ENCODE data around the gene ADGRG7. TPM values are rescaled to one million over a fixed set of nuclear protein-coding genes. Genes with fewer than 3 reads are reported as not detected.

ADGRG7 gene
- polyA plus RNA-seq, 3 donors, result 0.10 to 0.19 TPM; not detected in 1

DNA sequence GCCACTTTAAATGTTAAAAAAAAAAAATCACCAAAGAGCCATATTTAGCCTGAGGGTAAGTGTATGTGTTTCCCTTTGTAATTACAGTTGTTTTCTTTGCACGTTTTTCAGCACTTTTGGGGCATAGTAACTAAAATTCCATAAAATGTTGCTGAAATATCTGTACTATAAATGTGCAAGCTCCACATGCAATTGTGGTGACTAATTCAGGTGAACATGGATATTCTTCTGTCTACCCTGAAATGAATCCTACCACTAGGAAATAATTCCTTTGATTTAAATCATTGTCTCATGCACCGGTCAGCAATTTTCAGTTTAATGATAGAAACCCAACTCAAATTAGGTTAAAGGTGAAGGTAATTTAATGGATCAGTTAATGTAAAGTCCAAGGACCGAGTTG is 86.8 kb downstream of the ADGRG7 start:
- DNase-seq (ENCODE audit: low read depth in 3 of 3, low spot score in 2 of 3), result no peak

DNA sequence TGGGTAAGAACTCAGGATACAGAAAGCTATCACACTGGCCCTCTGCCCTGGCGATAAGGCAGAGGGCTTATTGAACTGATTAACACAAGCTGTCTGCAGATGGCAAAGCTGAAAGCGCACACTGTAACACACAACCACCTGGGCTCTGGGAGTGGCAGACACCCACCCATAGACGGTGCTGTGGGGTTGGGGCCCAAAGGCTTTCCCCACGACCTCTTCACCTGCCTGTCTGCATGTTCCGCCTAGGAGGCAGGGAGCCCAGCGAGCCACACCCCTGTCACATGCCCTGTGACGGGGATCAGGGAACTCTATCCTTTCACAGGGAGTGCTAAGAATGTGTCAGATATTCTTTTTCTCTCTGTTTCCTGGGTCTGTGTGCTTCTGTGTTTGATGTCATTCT is 87.8 kb downstream of the ADGRG7 start:
- no peak for DNase-seq (ENCODE audit: low read depth in 3 of 3, low spot score in 2 of 3)

DNA sequence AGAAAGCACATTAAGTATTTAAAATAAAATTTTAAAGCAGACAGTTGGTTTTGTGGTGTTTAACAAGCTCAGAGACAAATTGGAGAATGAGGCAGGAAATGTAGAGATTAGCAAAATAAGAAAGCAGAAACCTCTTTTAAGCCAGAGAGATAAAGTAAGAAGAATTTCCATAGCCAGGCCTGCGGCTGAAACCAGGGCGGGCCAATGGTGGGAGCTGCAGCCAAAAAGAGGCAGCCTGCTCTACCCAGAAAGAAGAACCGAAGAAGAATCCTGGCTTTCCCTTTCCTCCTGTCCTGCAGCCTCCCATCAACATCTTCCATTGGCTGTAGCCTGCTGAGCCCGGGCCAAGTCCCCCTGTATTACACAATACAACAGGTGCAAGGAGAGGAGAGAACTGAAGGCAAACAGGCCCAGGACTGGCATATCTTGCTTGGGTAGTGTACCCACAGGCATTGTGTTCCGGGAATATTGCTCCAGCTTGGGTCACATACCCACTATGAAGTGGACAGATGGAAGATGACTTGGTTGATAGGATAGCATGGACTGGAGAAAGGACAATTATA is 88.4 kb downstream of the ADGRG7 start:
- no peak for DNase-seq (ENCODE audit: low read depth in 3 of 3, low spot score in 2 of 3)

DNA sequence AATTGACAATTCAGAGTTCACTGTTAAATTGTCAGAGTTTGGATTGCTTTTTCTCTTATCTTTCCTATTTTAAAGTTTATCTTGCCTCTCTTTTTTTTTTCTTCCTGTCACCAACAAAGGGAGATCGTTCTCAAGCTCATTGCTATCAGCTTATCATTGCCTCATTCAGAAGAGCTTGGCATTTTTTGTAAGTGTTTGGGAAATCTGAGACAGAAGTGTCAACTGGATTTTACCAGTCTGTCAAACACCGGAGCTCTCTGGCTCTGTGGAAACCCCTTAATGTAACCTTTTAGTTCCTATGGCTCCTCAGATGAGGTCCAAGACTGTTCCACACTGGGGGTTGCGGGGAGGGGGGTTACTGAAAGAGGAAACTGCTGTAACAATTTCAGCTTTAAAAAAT is 89.3 kb downstream of the ADGRG7 start:
- no peak for DNase-seq (ENCODE audit: low read depth in 3 of 3, low spot score in 2 of 3)

DNA sequence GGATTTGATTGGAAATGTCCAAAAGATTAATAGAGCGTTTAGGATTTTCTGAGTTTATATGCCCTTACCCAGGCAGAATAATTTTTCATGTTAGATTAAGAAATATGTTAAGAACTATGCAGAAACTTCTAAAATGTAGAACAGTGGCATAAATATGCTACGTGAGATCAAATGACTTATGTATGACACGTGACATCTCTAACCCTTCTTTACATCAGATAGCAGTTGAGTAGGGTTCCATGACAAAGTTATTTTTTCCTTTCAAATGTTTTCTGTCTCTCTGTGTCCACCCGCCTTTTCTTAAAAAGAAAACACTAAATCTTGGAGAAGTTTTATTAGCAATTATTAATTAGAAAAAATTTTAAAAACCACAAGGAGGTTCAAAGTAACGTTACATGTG is 91.3 kb downstream of the ADGRG7 start:
- no peak for DNase-seq (ENCODE audit: low read depth in 3 of 3, low spot score in 2 of 3)

DNA sequence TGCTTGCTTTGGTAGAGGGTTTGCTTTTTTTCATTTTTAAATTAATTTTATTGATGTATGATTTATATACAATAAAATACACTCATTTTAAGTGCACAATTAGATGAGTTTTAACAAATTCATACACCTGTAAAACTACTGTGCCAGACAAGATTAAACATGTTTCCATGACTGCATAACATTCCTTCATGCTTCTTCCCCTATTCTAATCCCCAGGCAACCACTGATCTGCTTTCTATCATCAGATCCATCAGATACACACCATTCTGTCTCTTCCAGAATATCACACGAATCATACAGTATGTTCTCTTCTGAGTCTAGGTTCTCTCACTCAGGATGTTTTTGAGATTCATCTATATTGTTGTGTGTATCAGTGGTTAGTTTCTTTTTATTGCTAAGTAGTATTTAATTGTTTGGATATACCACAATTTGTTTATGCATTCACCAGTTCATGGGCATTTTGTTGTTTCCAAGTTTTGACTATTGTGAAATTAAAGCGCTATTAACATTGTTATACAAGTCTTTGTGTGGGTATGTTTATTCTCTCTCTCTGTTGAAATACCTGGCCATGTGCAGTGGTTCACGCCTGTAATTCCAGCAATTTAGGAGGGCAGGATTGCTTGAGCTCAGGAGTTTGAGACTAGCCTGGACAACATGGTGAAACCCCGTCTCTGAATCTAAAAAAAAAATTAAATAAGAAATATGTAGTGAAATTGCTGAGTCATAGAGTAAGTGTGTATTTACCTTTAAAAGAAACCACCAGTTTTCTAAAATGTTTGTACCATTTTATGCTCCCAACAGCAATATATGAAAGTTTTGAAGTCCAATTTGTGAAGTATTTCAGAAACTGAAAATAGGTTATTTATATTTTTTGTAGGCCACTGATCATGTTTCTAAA is 92.9 kb downstream of the ADGRG7 start:
- no peak for DNase-seq (ENCODE audit: low read depth in 3 of 3, low spot score in 2 of 3)

DNA sequence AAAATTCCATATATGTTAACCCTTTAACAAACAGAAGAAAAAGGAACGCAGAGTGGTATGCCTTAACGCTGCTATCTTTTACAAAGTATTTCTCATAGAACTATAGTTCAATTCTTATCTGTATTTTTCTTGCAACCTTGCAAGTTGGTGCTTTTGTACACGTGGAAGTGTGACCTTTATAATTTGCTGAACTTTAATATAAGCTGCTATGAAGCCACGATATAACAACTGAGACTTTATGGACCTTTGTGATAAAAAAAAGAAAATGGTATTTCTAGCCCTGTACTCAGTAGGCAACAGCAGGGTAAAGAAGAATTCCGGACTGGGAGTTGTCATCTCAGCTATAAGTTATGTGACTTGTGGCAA is 93.6 kb downstream of the ADGRG7 start:
- DNase-seq (ENCODE audit: low read depth in 3 of 3, low spot score in 2 of 3), result no peak

DNA sequence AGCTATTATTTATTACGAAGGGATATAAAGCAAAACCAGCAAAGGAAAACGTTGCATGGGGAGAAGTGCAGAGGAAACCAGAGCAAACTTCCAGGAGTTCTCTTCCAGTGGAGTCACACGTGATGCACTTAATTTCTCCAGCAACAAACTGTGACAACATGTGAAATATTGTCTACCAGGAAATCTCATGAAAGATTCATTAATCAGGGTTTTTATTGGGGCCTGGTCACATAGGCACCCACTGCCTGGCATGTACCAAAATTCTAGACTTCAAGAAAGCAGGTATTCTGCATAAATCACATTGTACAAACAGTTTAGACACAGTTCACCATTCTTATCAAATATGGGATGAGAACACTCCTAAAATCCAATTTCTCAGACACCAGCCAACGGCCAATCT is 94.5 kb downstream of the ADGRG7 start:
- no peak for DNase-seq (ENCODE audit: low read depth in 3 of 3, low spot score in 2 of 3)

DNA sequence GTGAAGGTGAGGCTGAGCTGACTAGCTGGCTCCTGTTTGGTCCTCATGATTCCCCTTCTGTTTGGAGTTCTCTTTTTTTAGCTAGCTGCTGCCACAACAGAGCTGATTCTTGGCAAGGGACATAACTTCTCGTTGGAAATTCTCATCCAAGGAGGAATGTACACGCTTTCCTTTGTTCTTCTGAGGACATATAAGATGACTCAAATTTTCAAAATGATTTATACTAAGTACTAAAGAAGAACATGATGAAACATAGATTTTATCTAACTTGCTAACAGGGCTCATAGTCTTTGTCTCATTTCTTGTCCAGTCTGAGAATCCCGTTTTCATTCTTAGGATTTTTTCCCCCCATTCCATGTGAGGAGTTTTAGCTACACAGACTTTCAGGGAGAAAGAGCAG is 97.0 kb downstream of the ADGRG7 start:
- no peak for DNase-seq (ENCODE audit: low read depth in 3 of 3, low spot score in 2 of 3)

DNA sequence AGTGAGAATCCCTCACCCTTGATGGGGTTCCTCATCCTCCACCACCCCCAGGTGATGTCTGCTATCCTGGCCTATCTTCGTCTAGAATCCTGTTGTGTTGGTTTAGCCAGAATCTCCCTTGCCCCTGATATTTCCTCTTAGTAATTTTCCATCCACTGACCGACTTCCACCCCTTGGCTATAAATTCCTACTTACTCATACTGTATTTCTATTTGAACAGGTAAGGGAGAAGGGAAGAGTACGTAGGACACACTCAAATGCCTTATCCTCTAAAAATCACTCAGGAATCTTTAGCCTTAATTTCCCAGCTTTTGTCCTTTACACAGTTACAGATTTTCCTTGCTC is 99.2 kb downstream of the ADGRG7 start:
- no peak for DNase-seq (ENCODE audit: low read depth in 3 of 3, low spot score in 2 of 3)

DNA sequence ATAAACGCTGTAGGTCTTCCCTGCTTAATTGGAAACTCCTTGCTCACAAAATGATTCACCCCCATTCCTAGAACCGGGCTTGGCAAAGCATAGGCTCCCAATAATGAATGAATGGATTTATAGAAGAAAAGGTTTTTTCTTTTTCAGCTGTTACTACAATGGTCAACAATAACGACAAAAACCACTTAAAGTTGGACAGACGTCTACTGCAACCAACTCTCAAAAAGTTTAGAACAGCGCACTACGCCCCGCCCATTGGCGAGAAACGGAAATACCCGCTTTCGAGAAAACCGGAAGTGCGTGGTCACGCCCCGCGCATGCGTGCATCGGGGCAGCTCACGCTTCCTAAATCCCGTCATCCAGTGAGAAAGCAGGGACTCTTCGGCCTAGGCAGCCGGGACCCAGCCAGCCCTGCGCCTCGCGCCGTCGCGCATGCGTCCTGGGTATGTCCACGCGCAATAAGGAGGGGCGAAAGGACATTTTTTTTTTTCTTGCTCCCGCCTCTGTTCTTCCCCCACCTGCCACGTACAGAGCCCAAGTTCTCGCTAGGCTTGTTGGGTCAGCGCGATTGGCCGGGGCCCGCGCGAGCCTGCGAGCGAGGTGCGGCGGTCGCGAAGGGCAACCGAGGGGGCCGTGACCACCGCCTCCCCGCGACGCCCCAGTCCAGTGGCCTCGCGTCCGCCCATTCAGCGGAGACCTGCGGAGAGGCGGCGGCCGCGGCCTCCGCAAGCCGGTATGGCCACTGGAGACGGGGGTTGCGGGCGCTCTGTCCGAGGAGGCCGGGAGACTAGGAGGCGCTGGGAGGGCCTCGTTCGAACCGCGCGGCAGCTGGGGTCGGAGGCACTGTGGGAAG is 99.8 kb downstream of the ADGRG7 start, which contains the start of gene TFG:
TSS of gene TFG (plus strand) at position 506 of the 853 bp plus-strand sequence. CDS start 4,192 bp downstream, outside the sequence.
- peak; percentile 96 to 99 (median 98) for DNase-seq (ENCODE audit: low read depth in 3 of 3, low spot score in 2 of 3)

DNA sequence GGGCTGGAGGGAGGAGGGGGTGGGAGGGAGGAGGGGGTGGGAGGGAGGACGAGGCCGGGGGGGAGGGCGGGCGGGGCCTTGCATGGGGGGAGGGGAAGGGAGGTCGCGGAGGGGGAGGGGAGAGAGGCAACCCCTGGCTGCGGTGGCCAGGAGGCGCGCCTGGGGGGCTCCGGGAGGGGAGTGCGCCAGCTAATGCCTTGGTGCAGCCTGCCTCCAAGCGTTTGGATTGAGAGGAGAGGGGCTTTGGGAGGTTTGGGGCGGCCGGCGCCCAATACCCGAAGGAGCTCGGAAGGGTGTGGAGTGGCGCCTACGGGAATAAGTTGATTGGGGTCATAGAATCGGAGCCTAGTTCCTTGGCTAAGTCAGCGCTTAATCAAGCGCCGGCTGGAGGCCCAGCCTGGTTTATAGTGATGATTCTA is 100.5 kb downstream of the ADGRG7 start:
- DNase-seq (ENCODE audit: low read depth in 3 of 3, low spot score in 2 of 3), result peak; percentile 31 to 50 (median 32)

DNA sequence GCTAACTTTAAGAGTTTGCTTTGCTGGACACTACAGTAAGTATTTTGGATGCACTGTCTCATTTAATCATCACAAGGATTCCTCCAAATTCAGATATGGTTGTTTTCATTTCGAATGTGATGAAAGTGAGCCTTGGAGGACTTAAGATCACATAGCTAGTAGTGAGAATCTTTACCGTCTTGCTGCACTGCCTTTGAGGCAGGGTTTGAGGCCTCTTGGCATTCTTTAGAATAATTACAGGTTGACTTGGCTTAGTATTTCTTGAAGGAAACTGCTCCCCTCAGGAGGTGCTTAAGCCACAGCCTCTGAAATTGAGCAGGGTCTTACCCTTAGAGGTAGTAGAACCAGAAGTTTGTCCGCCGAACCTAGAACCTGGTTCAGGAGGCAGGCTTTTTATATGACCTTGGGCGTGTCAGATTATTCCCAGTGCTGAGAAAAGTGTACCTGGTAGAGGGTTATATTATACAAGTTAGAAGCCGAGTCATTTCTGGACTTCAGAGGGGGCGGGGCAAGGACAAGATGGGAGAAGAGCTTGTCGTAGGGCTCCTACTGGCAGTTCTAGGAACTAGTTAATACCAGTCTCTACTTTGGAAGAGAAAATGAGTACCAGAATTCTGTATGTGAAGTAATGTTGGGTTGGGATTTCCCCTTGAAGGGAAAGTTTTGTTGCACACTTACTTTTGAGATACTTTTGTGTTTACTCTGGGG is 101.0 kb downstream of the ADGRG7 start:
- peak in 2 of 3 donors; percentile 3 to 9 for DNase-seq (ENCODE audit: low read depth in 3 of 3, low spot score in 2 of 3)

DNA sequence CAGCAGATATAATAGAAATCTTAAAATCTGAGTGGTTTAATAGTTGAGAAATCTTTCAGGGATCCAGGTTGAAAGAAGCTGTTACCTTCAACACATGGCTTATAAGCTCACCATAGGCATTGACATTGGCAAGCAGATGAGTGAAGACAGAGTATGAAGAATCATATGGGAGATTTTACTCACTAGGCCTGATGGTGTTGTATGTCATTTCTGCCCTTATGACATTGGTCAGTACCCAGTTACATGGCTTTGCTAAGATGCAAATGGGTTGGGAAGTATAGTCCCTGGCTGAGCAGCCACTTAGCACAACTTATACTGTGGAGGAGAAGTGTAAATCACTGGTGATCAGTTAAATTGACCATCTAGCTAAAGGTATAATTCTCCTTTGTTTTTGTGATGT is 105.8 kb downstream of the ADGRG7 start:
- DNase-seq (ENCODE audit: low read depth in 3 of 3, low spot score in 2 of 3), result no peak

DNA sequence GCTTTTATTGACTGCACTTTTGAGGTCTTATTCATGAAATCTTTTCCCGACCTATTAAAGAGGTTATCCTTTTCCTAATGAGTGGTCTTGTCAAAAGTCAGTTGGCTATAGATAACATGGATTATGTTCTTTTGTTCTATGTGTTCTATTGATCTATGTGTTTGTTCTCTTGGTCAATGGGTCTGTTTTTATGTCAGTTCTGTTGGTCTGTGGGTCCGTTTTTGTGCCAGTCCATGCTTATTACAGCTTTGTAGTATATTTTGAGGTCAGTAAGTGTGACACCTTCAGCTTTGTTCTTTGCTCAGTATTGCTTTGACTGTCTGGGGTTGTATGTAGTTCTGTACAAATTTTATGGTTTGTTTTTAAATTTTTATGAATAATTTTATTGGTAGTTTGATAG is 107.7 kb downstream of the ADGRG7 start:
- no peak for DNase-seq (ENCODE audit: low read depth in 3 of 3, low spot score in 2 of 3)

DNA sequence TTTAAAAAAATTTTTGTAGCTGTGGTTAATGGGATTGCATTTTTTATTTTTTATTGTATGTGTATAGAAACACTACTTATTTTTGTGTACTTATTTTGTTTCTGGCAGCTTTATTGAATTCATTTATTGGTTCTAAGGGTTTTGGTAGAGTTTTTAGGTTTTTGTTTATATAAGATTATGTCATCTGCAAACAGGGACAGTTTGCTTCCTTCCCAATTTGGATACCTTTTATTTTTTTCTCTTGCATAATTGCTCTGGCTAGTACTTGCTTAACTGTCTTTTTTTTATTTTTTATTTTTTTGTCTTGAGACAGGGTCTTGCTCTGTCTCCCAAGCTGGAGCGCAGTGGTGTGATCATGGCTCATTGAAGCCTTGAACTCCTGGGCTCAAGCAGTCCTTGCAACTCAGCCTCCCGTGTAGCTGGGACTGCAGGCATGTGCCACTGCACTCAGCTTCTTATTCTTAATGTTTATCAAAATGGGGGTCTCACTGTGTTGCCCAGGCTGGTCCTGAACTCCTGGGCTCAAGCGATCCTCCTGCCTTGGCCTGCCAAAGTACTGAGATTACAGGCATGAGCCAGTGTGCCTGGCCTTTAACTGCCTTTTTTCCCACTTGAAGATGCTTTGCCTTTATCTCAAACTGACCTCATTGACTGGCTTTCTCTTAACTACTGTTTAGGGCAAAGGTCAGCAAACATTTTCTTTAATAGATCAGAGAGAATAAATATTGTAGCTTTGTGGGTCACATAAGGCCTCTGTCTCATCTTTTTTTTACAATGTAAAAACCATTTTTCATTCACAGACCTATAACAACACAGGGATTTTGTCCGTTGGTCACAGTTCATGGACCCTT is 108.5 kb downstream of the ADGRG7 start:
- DNase-seq (ENCODE audit: low read depth in 3 of 3, low spot score in 2 of 3), result no peak

DNA sequence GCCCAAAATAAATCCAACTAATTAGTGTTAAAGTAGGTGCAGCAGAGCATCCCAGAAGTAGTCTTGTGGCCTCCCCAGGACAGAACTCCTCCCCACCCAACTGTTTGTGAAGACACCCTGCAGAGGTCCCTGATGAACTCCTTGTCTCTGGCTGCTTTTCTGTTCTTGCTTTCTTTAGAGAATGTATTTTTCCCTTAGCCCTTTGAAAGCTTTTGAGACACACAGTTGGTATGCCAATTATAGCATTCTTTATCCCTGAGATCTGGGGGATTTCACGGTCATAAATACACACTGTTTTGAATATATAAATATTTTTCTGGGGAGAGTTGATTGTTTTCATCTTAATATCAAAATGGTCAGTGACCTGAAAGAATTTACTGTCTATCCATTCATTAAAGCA is 109.7 kb downstream of the ADGRG7 start:
- no peak for DNase-seq (ENCODE audit: low read depth in 3 of 3, low spot score in 2 of 3)

DNA sequence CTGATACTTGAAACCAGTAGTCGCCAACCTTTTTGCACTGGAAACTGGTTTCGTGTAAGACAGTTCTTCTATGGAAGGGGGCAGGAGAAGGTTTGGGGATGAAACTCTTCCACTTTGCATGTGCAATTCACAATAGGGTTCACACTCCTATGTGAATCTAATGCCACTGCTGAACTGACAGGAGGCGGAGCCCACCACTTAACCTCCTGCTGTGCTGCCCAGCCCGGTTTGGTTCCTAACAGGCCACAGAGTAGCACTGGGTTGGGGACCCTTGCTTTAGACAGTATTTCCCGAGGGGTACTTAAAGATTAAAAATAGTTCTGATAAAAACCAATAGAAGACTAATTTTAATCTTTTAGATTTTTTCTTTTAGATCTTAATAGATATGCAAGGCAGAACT is 111.0 kb downstream of the ADGRG7 start:
- DNase-seq (ENCODE audit: low read depth in 3 of 3, low spot score in 2 of 3), result no peak

DNA sequence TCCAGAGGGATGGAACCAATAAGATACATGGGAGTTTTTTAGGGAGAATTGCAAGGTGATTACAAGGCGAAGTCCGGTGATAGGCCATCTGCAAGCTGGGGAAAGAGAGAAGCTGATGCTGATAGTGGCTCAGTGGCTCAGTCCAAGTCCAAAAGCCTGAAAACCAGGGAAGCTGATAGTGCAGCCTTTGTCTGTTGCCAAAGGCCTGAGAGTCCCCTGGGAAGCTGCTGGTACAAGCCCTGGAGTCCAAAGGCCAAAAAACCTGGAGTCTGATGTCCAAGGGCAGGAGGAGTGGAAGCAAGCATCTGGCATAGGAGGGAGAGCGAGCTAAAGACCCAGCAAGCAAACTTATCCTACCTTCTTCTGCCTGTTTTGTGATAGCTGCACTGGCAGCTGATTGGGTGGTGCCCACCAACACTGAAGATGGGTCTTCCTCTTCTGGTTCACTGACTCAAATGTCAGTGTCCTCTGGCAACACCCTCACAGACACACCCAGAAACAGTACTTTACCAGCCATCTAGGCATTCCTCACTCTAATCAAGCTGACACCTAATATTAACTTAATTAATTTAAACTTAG is 116.6 kb downstream of the ADGRG7 start:
- DNase-seq (ENCODE audit: low read depth in 3 of 3, low spot score in 2 of 3), result no peak

DNA sequence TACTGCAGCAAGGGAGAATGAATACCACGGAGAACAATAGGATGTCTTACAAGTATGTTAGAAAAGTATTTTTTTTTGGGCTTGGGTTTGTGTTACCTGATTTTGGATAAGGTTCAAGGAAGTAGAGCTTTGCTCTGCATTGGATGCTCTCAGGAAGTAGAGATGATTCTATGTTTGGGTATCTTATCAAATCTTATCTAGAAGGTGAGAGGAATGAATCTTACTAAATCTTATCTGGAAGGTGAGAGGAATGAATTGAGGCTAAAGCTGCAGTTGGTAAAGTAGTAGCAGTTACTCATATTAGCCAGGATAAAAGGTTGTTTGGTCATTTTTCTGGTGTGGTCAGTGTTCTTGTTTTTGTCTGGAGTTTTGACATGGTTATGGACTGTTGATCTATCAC is 117.3 kb downstream of the ADGRG7 start:
- no peak for DNase-seq (ENCODE audit: low read depth in 3 of 3, low spot score in 2 of 3)
